Trophoblast cell (in vitro differentiated cells and primary cell): ENCODE results near the gene PAX6. TPM values are rescaled to one million over a fixed set of nuclear protein-coding genes. Genes with fewer than 3 reads are reported as not detected.

ENCODE experiments used
- DNase-seq, 2 donors: peaks; one replicate each; pipeline ENCODE4 v3.0.0-alpha.2; 2016
- H2AFZ ChIP-seq: 2 replicates; pipeline ENCODE4 v1.6.1; 2013; ENCODE audit warnings: low read length, moderate library complexity, mild to moderate bottlenecking; ENCODE audit not compliant: insufficient read depth, poor library complexity
- H2AK5ac ChIP-seq: 2 replicates; pipeline ENCODE4 v1.6.1; 2013; ENCODE audit warnings: mild to moderate bottlenecking, low read length
- H2BK120ac ChIP-seq: 2 replicates; pipeline ENCODE4 v1.6.1; 2013; ENCODE audit warnings: low read length, mild to moderate bottlenecking, moderate library complexity; ENCODE audit not compliant: insufficient read depth, poor library complexity
- H2BK12ac ChIP-seq: 2 replicates; pipeline ENCODE4 v1.6.1; 2013; ENCODE audit warnings: mild to moderate bottlenecking, low read length, moderate library complexity
- H2BK5ac ChIP-seq: 2 replicates; pipeline ENCODE4 v1.6.1; 2013; ENCODE audit warnings: low read length, low read depth, moderate library complexity, mild to moderate bottlenecking; ENCODE audit not compliant: poor library complexity
- H3K14ac ChIP-seq: 2 replicates; pipeline ENCODE4 v1.6.1; 2013; ENCODE audit warnings: mild to moderate bottlenecking, low read length
- H3K18ac ChIP-seq: 2 replicates; pipeline ENCODE4 v1.6.1; 2013; ENCODE audit warnings: mild to moderate bottlenecking, low read length
- H3K23ac ChIP-seq: 2 replicates; pipeline ENCODE4 v1.6.1; 2013; ENCODE audit warnings: low read length
- H3K27ac ChIP-seq: 2 replicates; pipeline ENCODE4 v1.5.1; 2013; ENCODE audit warnings: low read depth, mild to moderate bottlenecking, inconsistent platforms, low read length, moderate library complexity
- H3K27me3 ChIP-seq: 2 replicates; pipeline ENCODE4 v1.6.1; 2013; ENCODE audit warnings: inconsistent platforms, mild to moderate bottlenecking, low read length, moderate library complexity; ENCODE audit not compliant: insufficient read depth
- H3K36me3 ChIP-seq, 2 experiments: 1 replicate in 1 of 2; 2 replicates in 1 of 2; pipeline ENCODE4 v1.6.1; 2013; ENCODE audit warnings: low read length in 2 of 2, mild to moderate bottlenecking in 2 of 2, moderate library complexity in 1 of 2; ENCODE audit not compliant: insufficient read depth in 2 of 2, control insufficient read depth in 1 of 2
- H3K4ac ChIP-seq: 2 replicates; pipeline ENCODE4 v1.6.1; 2013; ENCODE audit warnings: low read depth, mild to moderate bottlenecking, low read length, moderate library complexity
- H3K4me1 ChIP-seq, 2 experiments: 1 replicate in 1 of 2; 2 replicates in 1 of 2; pipeline ENCODE4 v1.6.1; 2013; ENCODE audit warnings: low read length in 2 of 2, mild to moderate bottlenecking in 2 of 2, moderate library complexity in 1 of 2; ENCODE audit not compliant: insufficient read depth in 2 of 2, control insufficient read depth in 1 of 2
- H3K4me2 ChIP-seq: 2 replicates; pipeline ENCODE4 v1.6.1; 2013; ENCODE audit warnings: inconsistent platforms, mild to moderate bottlenecking, low read length, moderate library complexity
- H3K4me3 ChIP-seq: 2 replicates; pipeline ENCODE4 v1.5.1; 2013; ENCODE audit warnings: mild to moderate bottlenecking, low read depth, low read length, inconsistent platforms
- H3K79me1 ChIP-seq: one replicate; pipeline ENCODE4 v1.6.1; 2013; ENCODE audit warnings: low read length
- H3K79me2 ChIP-seq: 2 replicates; pipeline ENCODE4 v1.6.1; 2013; ENCODE audit warnings: low read length, mild to moderate bottlenecking; ENCODE audit not compliant: control insufficient read depth, insufficient read depth, poor library complexity
- H3K9ac ChIP-seq: 2 replicates; pipeline ENCODE4 v1.6.1; 2013; ENCODE audit warnings: mild to moderate bottlenecking, low read length
- H3K9me3 ChIP-seq: 2 replicates; pipeline ENCODE4 v1.6.1; 2013; ENCODE audit warnings: low read depth, mild to moderate bottlenecking, control low read depth, inconsistent platforms, low read length; ENCODE audit not compliant: insufficient read depth
- H4K12ac ChIP-seq: 2 replicates; pipeline ENCODE4 v1.6.1; 2013; ENCODE audit warnings: low read depth, mild to moderate bottlenecking, low read length, moderate library complexity
- H4K8ac ChIP-seq: 2 replicates; pipeline ENCODE4 v1.6.1; 2013; ENCODE audit warnings: low read depth, mild to moderate bottlenecking, low read length, moderate library complexity
- H4K91ac ChIP-seq: one replicate; pipeline ENCODE4 v1.6.1; 2013; ENCODE audit warnings: low read depth, mild to moderate bottlenecking, low read length, moderate library complexity
- WGBS: extraction: QIAGEN DNeasy Blood & Tissue Kit; methylation state at CpG from one replicate; pipeline ENCODE4 v1.1.7; 2013; ENCODE audit warnings: missing lambda C conversion rate; ENCODE audit not compliant: insufficient read length, insufficient coverage; ENCODE audit errors: extremely low coverage; 5-methylcytosine and 5-hydroxymethylcytosine counted together
- polyA plus RNA-seq: library from polyadenylated mRNA; stranded (reverse); fragments of 200-250 nt; gene quantifications from 2 replicates; pipeline ENCODE4 v1.2.3, GENCODE V29; 2013

Gene PAX6
- polyA plus RNA-seq = not detected in 2 replicates

DNA sequence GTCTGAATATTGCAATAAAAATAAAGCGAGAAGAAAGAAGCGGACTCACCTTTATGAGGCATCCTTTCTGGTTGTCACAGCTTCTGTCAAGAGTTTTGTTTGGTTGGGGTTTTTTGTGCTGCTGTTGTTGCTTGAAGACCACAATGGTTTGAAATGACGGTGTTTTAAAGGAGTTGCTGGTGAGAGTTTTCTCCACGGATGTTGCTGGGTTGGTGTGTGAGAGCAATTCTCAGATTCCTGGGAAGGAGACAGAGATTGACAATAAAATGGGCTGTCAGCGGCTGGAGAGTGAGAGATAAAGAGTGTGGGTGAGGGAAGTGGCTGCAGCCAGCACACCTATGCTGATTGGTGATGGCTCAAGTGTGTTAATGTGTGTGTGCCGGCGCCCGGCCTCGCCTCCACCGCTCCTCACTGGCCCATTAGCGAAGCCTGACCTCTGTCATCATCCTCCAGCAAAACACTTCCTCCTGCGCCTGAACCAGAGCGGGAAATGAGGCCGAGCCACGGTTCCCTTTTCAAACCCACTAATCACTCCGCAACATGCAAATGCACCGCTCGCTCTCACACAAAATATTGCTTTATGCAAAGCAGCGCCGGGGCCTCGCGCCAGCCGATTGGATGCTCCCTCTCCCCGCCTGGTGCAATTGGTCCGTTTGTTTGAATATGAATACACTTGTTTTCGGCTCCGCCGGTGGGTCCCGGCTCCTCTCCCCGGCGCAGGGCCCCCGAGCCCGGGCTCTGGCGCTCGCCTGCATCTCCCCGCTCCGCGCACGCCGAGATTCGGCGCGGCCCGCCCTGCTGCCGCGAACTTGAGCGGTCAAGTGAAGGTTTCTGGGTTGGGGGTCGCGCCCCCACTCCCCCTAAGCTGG lies at the start of gene PAX6:
Gene PAX6, minus strand, starts transcription at position 544 of the 869 bp plus-strand sequence. CDS start 4,911 bp downstream, outside the sequence.
- Histone ChIP-seq H3K9me3 (peaks cover 6% of the 10 kb centered on the region), H3K4me1 (peaks cover 16 to 26% of the 10 kb centered on the region in 2 experiments), H3K9ac (no peak within 1 kb of the TSS), H3K4me2 (peak within 1 kb of the TSS; percentile 66), H2AFZ (peak within 1 kb of the TSS; percentile 23), H3K4me3 (no peak within 1 kb of the TSS), H3K14ac (no peak within 1 kb of the TSS), H3K79me1 (no peaks in the 10 kb centered on the region), H4K12ac (no peak within 1 kb of the TSS), H3K4ac (no peak within 1 kb of the TSS), H4K8ac (no peak within 1 kb of the TSS), H4K91ac (no peak within 1 kb of the TSS), H3K18ac (no peak within 1 kb of the TSS), H3K23ac (no peak within 1 kb of the TSS), H3K36me3 (no peaks in the 10 kb centered on the region), H3K27ac (no peak within 1 kb of the TSS), H3K79me2 (no peaks in the 10 kb centered on the region), H2BK120ac (no peak within 1 kb of the TSS), H2BK5ac (no peak within 1 kb of the TSS), H2BK12ac (no peak within 1 kb of the TSS), H2AK5ac (no peak within 1 kb of the TSS), H3K27me3 (peaks cover 95% of the 10 kb centered on the region)
- no CpG with 5 or more reads among the region's 49 CpGs for WGBS
- peak; percentile 61 to 70 for DNase-seq

- H3K4me3 ChIP-seq = no peak overlapping the region
Observed at GRCh38 chr11:31860391-31860790, 49.3 kb upstream of the PAX6 start.

DNA sequence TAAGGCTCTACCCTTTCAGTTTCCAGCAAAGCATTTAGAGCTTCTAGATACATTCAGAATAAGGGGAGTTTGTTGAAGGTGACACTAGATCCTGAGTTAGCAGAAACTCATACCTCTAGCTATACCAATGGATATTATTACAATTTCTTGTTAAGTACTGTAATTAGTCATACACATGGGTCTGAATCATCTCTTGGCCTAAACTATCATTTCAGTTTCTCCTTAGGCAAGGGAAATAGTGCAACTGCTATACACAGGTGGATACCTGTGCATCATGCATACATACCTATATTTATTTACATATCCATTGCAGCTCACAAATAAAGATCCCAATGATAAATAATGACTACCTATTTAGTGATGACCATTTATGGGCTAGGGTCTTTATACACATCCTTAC lies 45.1 kb upstream of the PAX6 start:
- Histone ChIP-seq H3K79me1 (no peaks in the 10 kb centered on the region), H3K9me3 (peaks cover 4% of the 10 kb centered on the region), H2AK5ac (no peak overlapping the region), H3K27me3 (peaks cover 2% of the 10 kb centered on the region), H2BK5ac (no peak overlapping the region), H3K4me3 (no peak overlapping the region), H3K4me2 (no peak overlapping the region), H4K8ac (no peak overlapping the region), H4K12ac (no peak overlapping the region), H3K4me1 (no peaks in the 10 kb centered on the region), H3K27ac (no peak overlapping the region), H3K23ac (no peak overlapping the region), H3K9ac (no peak overlapping the region), H3K4ac (no peak overlapping the region), H3K36me3 (no peaks in the 10 kb centered on the region), H2BK12ac (no peak overlapping the region), H3K79me2 (no peaks in the 10 kb centered on the region), H3K14ac (no peak overlapping the region), H2AFZ (no peak overlapping the region), H4K91ac (no peak overlapping the region), H3K18ac (no peak overlapping the region), H2BK120ac (no peak overlapping the region)
- no peak for DNase-seq

More at GRCh38 chr11:31860391-31860790, 49.3 kb upstream of the PAX6 start:
- Histone ChIP-seq H3K27me3 (peaks cover 2% of the 10 kb centered on the region), H2BK120ac (no peak overlapping the region), H3K36me3 (no peaks in the 10 kb centered on the region), H3K79me1 (no peaks in the 10 kb centered on the region), H2AFZ (no peak overlapping the region), H3K79me2 (no peaks in the 10 kb centered on the region), H3K9me3 (peaks cover 4% of the 10 kb centered on the region), H3K9ac (no peak overlapping the region), H2BK12ac (no peak overlapping the region), H4K91ac (no peak overlapping the region), H3K18ac (no peak overlapping the region), H2AK5ac (no peak overlapping the region), H3K14ac (no peak overlapping the region), H4K8ac (no peak overlapping the region), H3K4me1 (no peaks in the 10 kb centered on the region), H3K4me2 (no peak overlapping the region), H3K4ac (no peak overlapping the region), H3K27ac (no peak overlapping the region), H3K23ac (no peak overlapping the region), H4K12ac (no peak overlapping the region), H2BK5ac (no peak overlapping the region)
- no peak for DNase-seq

- Histone ChIP-seq H3K4me1 (no peaks in the 10 kb centered on the region), H2BK12ac (no peak overlapping the region), H4K12ac (no peak overlapping the region), H3K27me3 (no peaks in the 10 kb centered on the region), H3K23ac (no peak overlapping the region), H3K27ac (no peak overlapping the region), H3K14ac (no peak overlapping the region), H3K18ac (no peak overlapping the region), H3K79me2 (no peaks in the 10 kb centered on the region), H2AFZ (no peak overlapping the region), H4K8ac (no peak overlapping the region), H3K4ac (no peak overlapping the region), H2AK5ac (no peak overlapping the region), H3K4me2 (no peak overlapping the region), H3K4me3 (no peak overlapping the region), H3K36me3 (no peaks in the 10 kb centered on the region), H2BK5ac (no peak overlapping the region), H2BK120ac (no peak overlapping the region), H4K91ac (no peak overlapping the region), H3K9me3 (peaks cover 2% of the 10 kb centered on the region), H3K9ac (no peak overlapping the region), H3K79me1 (no peaks in the 10 kb centered on the region)
- no CpG with 5 or more reads among the region's 1 CpG for WGBS
- DNase-seq = no peak
Observed at GRCh38 chr11:31855466-31855865, 44.3 kb upstream of the PAX6 start.
